CD4-positive, alpha-beta memory T cell (primary cell): ENCODE results near the gene ROBO1. TPM values are rescaled to one million over a fixed set of nuclear protein-coding genes. Genes with fewer than 3 reads are reported as not detected.
A peak's percentile ranks its signal among the peaks of the same experiment; 100 is the strongest.
"Not testable (repeated sequence)": the region's sequence is repeated elsewhere in the genome, so short reads cannot be mapped to it uniquely, and the experiment has no call there.

ENCODE experiments used
- CTCF ChIA-PET: fragments of 350-600 bp; sonication (Branson Sonifier 250); formaldehyde crosslinking; loops from one replicate; lab custom pipeline; 2021; ENCODE audit warnings: inconsistent platforms; ENCODE audit not compliant: partially characterized antibody; lab: Charles Lee
- POLR2A ChIA-PET: fragments of 350-600 bp; sonication (Branson Sonifier 250); formaldehyde crosslinking; loops from one replicate; lab custom pipeline; 2021; ENCODE audit not compliant: partially characterized antibody; lab: Charles Lee
- DNase-seq, 5 donors: peaks; one replicate each; pipeline versions ENCODE4 v3.0.0 to v3.0.0-alpha.2; 2020 to 2022; ENCODE audit warnings: mixed read lengths in 1 of 5
- H3K27ac ChIP-seq: one replicate; pipeline ENCODE4 v1.7.0; 2013; ENCODE audit warnings: low read depth, low read length
- H3K27me3 ChIP-seq: 2 replicates; pipeline ENCODE4 v1.7.0; 2013; ENCODE audit warnings: mild to moderate bottlenecking, low read length, moderate library complexity; ENCODE audit not compliant: insufficient read depth
- H3K36me3 ChIP-seq: 2 replicates; pipeline ENCODE4 v1.7.0; 2013; ENCODE audit warnings: mild to moderate bottlenecking, low read length, moderate library complexity; ENCODE audit not compliant: insufficient read depth
- H3K4me1 ChIP-seq: 2 replicates; pipeline ENCODE4 v1.7.0; 2013; ENCODE audit warnings: mild to moderate bottlenecking, low read length, moderate library complexity; ENCODE audit not compliant: insufficient read depth
- H3K4me3 ChIP-seq, 2 donors: one replicate each; pipeline ENCODE4 v1.7.0; 2013; ENCODE audit warnings: low read length in 2 of 2, mild to moderate bottlenecking in 1 of 2
- H3K9me3 ChIP-seq, 2 donors: one replicate each; pipeline ENCODE4 v1.7.0; 2013; ENCODE audit warnings: low read length in 2 of 2, control low read depth in 1 of 2; ENCODE audit not compliant: control insufficient read depth in 1 of 2
- H3K27ac Mint-ChIP-seq, 7 donors: one replicate each; pipeline ENCODE4 v1.8.0; 2020 to 2021; ENCODE audit warnings: mixed read lengths in 7 of 7, mild to moderate bottlenecking in 6 of 7, inconsistent platforms in 3 of 7, moderate library complexity in 3 of 7
- H3K27me3 Mint-ChIP-seq, 2 donors: one replicate each; pipeline ENCODE4 v1.8.0; 2020 to 2021; ENCODE audit warnings: mixed read lengths in 2 of 2
- H3K36me3 Mint-ChIP-seq, 2 donors: one replicate each; pipeline ENCODE4 v1.8.0; 2020 to 2021; ENCODE audit warnings: mixed read lengths in 2 of 2, inconsistent platforms in 1 of 2, mild to moderate bottlenecking in 1 of 2
- H3K4me1 Mint-ChIP-seq, 4 donors: one replicate each; pipeline ENCODE4 v1.8.0; 2020 to 2021; ENCODE audit warnings: mixed read lengths in 4 of 4, mild to moderate bottlenecking in 1 of 4
- H3K4me3 Mint-ChIP-seq, 8 donors: one replicate each; pipeline ENCODE4 v1.8.0; 2020 to 2021; ENCODE audit warnings: mixed read lengths in 8 of 8, mild to moderate bottlenecking in 7 of 8, moderate library complexity in 6 of 8, inconsistent platforms in 3 of 8
- H3K9me3 Mint-ChIP-seq, 8 donors: one replicate each; pipeline ENCODE4 v1.8.0; 2020 to 2021; ENCODE audit warnings: mixed read lengths in 8 of 8, mild to moderate bottlenecking in 5 of 8, inconsistent platforms in 3 of 8, moderate library complexity in 1 of 8
- intact Hi-C: fragments of 100-400 bp; cut with micrococcal nuclease; formaldehyde crosslinking; loops from one replicate; pipeline ENCODE4 v1.15.1; 2023
- polyA plus RNA-seq, 2 donors: library from polyadenylated mRNA; unstranded; fragments of 300-500 nt; fragmentation: Illumina TruSeq; gene quantifications; one replicate each; pipeline ENCODE4 v1.2.3, GENCODE V29; 2021
- total RNA-seq, 2 experiments: library from RNA; stranded (reverse); gene quantifications; one replicate each; pipeline ENCODE4 v1.2.3, GENCODE V29; 2021

Gene ROBO1
- total and polyA plus RNA-seq, 4 experiments from 2014 or later, result not detected

GRCh38 chr3:78750291-78750690 lies 1017.5 kb downstream of the ROBO1 start:
- H3K4me3 ChIP-seq, intact Hi-C loops, DNase-seq, H3K27me3 ChIP-seq, H3K4me3 Mint-ChIP-seq, CTCF ChIA-PET, H3K4me1 Mint-ChIP-seq, H3K4me1 ChIP-seq, H3K27ac Mint-ChIP-seq, H3K36me3 Mint-ChIP-seq, H3K9me3 ChIP-seq, H3K36me3 ChIP-seq, POLR2A ChIA-PET, H3K27ac ChIP-seq, H3K27me3 Mint-ChIP-seq: not testable (repeated sequence)
- H3K9me3 Mint-ChIP-seq, result peaks cover 2 to 20% (median 6%) of the 10 kb centered on the region in 8 donors

GRCh38 chr3:78749056-78749455 lies 1018.7 kb downstream of the ROBO1 start:
- Histone ChIP-seq H3K36me3 (no peaks in the 10 kb centered on the region), H3K4me1 (no peaks in the 10 kb centered on the region), H3K4me3 (no peak overlapping the region), H3K9me3 (no peaks in the 10 kb centered on the region), H3K27me3 (no peaks in the 10 kb centered on the region), H3K27ac (no peak overlapping the region)
- Mint-ChIP-seq H3K9me3 (peaks cover 0 to 18% (median 4%) of the 10 kb centered on the region in 8 donors), H3K27ac (no peak overlapping the region), H3K4me1 (no peaks in the 10 kb centered on the region), H3K36me3 (no peaks in the 10 kb centered on the region), H3K27me3 (no peaks in the 10 kb centered on the region), H3K4me3 (no peak overlapping the region)
- ChIA-PET POLR2A (no interaction called here), CTCF (no interaction called here)
- no peak for DNase-seq
- intact Hi-C loops, result no loop called here

DNA sequence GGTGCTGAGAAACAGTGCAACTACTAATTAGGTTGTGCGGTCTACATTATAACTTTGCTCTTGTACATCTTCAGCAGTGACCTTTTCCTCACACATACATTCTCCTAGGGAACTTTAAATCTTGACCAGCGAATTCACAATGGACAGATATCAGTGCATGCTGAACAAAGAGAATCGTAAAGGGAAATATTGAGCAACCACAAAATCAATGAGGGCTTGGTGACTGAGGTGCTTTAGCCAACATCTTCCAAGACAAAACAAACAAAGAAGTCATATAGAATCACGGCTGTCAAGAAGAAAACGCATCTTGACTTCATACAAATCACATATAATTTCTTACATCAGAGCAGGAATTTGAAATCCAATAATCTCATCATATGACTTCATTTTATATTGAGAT lies 1022.0 kb downstream of the ROBO1 start:
- Histone ChIP-seq H3K36me3 (no peaks in the 10 kb centered on the region), H3K27ac (no peak overlapping the region), H3K27me3 (no peaks in the 10 kb centered on the region), H3K4me1 (no peaks in the 10 kb centered on the region), H3K9me3 (no peaks in the 10 kb centered on the region), H3K4me3 (no peak overlapping the region)
- no peak overlapping the region for H3K27ac Mint-ChIP-seq
- DNase-seq, result no peak
- POLR2A ChIA-PET, result no interaction called here
- H3K4me1 Mint-ChIP-seq, result no peaks in the 10 kb centered on the region
- H3K9me3 Mint-ChIP-seq, result peaks cover 2 to 13% (median 8%) of the 10 kb centered on the region in 8 donors
- no peaks in the 10 kb centered on the region for H3K36me3 Mint-ChIP-seq
- intact Hi-C loops, result no loop called here
- H3K27me3 Mint-ChIP-seq, result no peaks in the 10 kb centered on the region
- no peak overlapping the region for H3K4me3 Mint-ChIP-seq
- CTCF ChIA-PET, result no interaction called here

GRCh38 chr3:78742491-78742890 lies 1025.3 kb downstream of the ROBO1 start:
- ChIA-PET CTCF (no interaction called here), POLR2A (no interaction called here)
- no peak overlapping the region for H3K27ac Mint-ChIP-seq
- no peak overlapping the region for H3K4me3 Mint-ChIP-seq
- no peaks in the 10 kb centered on the region for H3K4me1 Mint-ChIP-seq
- H3K36me3 Mint-ChIP-seq, result no peaks in the 10 kb centered on the region
- Histone ChIP-seq H3K4me1 (no peaks in the 10 kb centered on the region), H3K27ac (no peak overlapping the region), H3K4me3 (no peak overlapping the region), H3K9me3 (no peaks in the 10 kb centered on the region), H3K36me3 (no peaks in the 10 kb centered on the region), H3K27me3 (no peaks in the 10 kb centered on the region)
- no peaks in the 10 kb centered on the region for H3K27me3 Mint-ChIP-seq
- no peak for DNase-seq
- peaks cover 4 to 15% (median 9%) of the 10 kb centered on the region in 8 donors for H3K9me3 Mint-ChIP-seq
- intact Hi-C loops, result no loop called here

DNA sequence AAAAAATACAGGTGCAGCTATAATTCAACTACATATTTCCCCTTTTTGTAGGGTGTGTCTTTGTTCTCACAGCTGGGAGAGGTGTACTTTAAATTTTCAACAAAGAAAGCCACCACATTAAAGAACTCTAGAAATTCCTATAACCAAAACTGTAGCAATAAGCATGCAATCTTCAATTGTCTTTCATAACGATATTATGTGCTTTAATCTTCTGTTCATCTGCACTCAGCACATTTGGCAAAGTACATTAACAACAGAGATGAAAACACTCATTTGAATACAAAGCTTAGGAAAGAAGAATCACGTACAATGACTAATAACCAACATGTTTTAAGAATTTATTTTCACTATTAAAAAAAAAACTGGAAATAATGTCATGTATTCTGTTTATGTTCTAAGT lies 1025.8 kb downstream of the ROBO1 start:
- CTCF ChIA-PET, result no interaction called here

GRCh38 chr3:78741066-78741645 lies 1026.6 kb downstream of the ROBO1 start:
- DNase-seq, result no peak
- no peaks in the 10 kb centered on the region for H3K4me1 ChIP-seq
- Mint-ChIP-seq H3K4me1 (no peaks in the 10 kb centered on the region), H3K9me3 (peaks cover 6 to 17% (median 9%) of the 10 kb centered on the region in 8 donors), H3K27me3 (no peaks in the 10 kb centered on the region), H3K27ac (no peak overlapping the region), H3K36me3 (no peaks in the 10 kb centered on the region), H3K4me3 (no peak overlapping the region)
- POLR2A ChIA-PET, result no interaction called here
- no peak overlapping the region for H3K27ac ChIP-seq
- intact Hi-C loops, result no loop called here
- H3K9me3 ChIP-seq, result no peaks in the 10 kb centered on the region
- CTCF ChIA-PET, result no interaction called here
- no peaks in the 10 kb centered on the region for H3K36me3 ChIP-seq
- no peaks in the 10 kb centered on the region for H3K27me3 ChIP-seq
- H3K4me3 ChIP-seq, result no peak overlapping the region

More for the DNA sequence above, 1025.8 kb downstream of the ROBO1 start:
- no peaks in the 10 kb centered on the region for H3K27me3 ChIP-seq
- H3K4me3 Mint-ChIP-seq, result no peak overlapping the region
- H3K4me1 ChIP-seq, result no peaks in the 10 kb centered on the region
- no peak overlapping the region for H3K4me3 ChIP-seq
- H3K4me1 Mint-ChIP-seq, result no peaks in the 10 kb centered on the region
- H3K9me3 Mint-ChIP-seq, result peaks cover 4 to 15% (median 9%) of the 10 kb centered on the region in 8 donors
- H3K27me3 Mint-ChIP-seq, result no peaks in the 10 kb centered on the region
- intact Hi-C loops, result no loop called here
- H3K27ac Mint-ChIP-seq, result no peak overlapping the region
- H3K36me3 Mint-ChIP-seq, result no peaks in the 10 kb centered on the region
- POLR2A ChIA-PET, result no interaction called here
- no peak overlapping the region for H3K27ac ChIP-seq
- H3K36me3 ChIP-seq, result no peaks in the 10 kb centered on the region
- H3K9me3 ChIP-seq, result no peaks in the 10 kb centered on the region
- DNase-seq, result no peak

DNA sequence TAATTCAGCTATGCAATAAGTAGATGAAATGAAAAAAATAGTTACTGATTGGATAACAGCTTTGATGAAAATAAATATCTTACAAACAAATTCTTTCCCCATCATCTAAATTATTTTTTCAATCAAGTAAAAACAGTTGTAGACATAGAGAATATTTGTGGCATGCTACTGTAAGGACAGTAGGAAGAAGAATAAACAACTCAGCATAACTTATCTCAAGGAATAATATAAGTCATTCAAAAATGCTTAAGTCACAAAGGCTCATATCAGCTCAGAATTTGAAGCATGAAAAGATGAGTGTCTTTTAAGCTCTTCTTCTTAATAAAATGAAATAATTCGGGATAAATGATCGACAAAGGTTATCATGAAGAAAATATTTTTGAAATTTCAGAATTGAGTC lies 1029.0 kb downstream of the ROBO1 start:
- Histone ChIP-seq H3K36me3 (no peaks in the 10 kb centered on the region), H3K27me3 (no peaks in the 10 kb centered on the region), H3K4me3 (no peak overlapping the region), H3K4me1 (no peaks in the 10 kb centered on the region), H3K9me3 (no peaks in the 10 kb centered on the region), H3K27ac (no peak overlapping the region)
- Mint-ChIP-seq H3K4me1 (no peaks in the 10 kb centered on the region), H3K27ac (no peak overlapping the region), H3K36me3 (no peaks in the 10 kb centered on the region), H3K27me3 (no peaks in the 10 kb centered on the region), H3K4me3 (no peak overlapping the region), H3K9me3 (peaks cover 2 to 11% (median 9%) of the 10 kb centered on the region in 8 donors)
- CTCF ChIA-PET, result no interaction called here
- POLR2A ChIA-PET, result no interaction called here
- intact Hi-C loops, result no loop called here
- no peak for DNase-seq

GRCh38 chr3:78737988-78738387 lies 1029.8 kb downstream of the ROBO1 start:
- Histone ChIP-seq H3K4me3 (no peak overlapping the region), H3K9me3 (no peaks in the 10 kb centered on the region), H3K27ac (no peak overlapping the region), H3K27me3 (no peaks in the 10 kb centered on the region), H3K4me1 (no peaks in the 10 kb centered on the region), H3K36me3 (no peaks in the 10 kb centered on the region)
- intact Hi-C loops, result no loop called here
- Mint-ChIP-seq H3K27ac (peak overlapping the region in 1 of 7 donors; percentile 53), H3K36me3 (no peaks in the 10 kb centered on the region), H3K9me3 (peaks cover 0 to 8% (median 6%) of the 10 kb centered on the region in 8 donors), H3K4me3 (no peak overlapping the region), H3K4me1 (no peaks in the 10 kb centered on the region), H3K27me3 (no peaks in the 10 kb centered on the region)
- ChIA-PET POLR2A (no interaction called here), CTCF (no interaction called here)
- DNase-seq, result no peak
